NT2/D1 (cell line): ENCODE measurements around the gene NAT14.

ENCODE experiments used
- YY1 ChIP-seq: IDR thresholded peaks from 2 replicates; pipeline ENCODE4 v1.6.1; 2011; ENCODE audit not compliant: insufficient read length, insufficient read depth
- ZNF274 ChIP-seq: IDR thresholded peaks from 2 replicates; pipeline ENCODE4 v1.6.1; 2011; ENCODE audit warnings: mild to moderate bottlenecking, low read depth, low read length

DNA sequence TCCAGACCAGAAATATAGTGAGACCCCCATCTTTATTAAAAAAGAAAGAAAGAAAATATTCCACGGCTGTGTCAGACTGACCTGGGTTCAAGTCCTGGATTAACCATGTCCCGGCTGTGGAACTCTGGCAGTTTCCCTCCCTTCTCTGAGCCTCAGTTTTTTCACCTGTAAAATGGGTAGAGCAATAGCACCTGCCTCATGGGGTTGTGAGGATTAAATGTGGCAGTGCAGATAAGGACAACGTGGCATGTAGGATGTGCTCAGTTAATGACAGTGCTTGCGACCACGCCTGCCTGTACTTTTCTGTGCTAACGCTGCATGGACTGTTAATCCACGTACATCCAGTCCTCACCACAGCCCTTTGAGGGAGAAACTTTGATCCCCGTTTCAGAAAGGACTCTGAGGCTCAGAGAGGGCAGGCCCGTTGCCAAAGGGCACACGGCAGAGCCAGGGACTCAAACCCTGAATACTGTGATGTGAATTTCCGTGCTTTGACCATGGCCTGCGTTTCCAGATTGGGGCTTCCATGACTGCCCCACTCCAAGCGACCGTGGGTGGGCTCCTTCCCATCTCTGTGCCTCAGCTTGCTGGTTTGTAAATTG lies 35.8 kb downstream of the NAT14 start:
- no peak for TF ChIP-seq ZNF274
- no peak for TF ChIP-seq YY1
